Measurements from ENCODE around the gene DEAF1. TPM values are rescaled to one million over a fixed set of nuclear protein-coding genes. Genes with fewer than 3 reads are reported as not detected.

Gene DEAF1
- total RNA-seq, 4 donors from 2014 or later, result 14.8 to 42.4 (median 25.2) TPM

DNA sequence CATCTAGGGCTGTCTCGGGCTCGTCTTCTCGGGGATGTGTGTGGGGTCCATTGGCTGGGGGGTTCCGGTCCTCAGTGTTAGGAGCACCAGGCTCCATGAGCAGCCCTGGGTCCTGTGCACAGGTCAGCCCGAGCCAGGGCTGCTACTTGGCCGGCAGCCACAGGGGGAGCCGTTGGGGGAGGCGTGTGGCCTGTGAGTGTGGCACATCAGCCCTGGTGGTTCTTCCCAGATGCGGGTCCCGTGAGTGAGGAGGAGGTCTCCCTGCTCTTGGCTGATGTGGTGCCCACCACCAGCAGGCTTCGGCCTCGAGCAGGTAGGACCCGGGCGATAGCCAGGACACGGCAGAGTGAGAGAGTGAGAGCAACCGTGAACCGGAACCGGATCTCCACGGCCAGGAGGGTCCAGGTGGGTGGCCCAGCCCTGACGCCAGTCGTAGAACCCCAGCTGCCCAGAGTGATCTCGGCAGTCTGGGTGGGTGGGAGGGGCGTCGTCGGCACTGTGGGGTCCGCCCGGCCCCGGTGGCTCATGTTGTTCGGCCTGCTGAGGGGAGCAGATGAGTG is 97.8 kb downstream of the DEAF1 start:
- H3K9me3 ChIP-seq, result no peaks in the 10 kb centered on the region
- intact Hi-C loops (cut with DNase I; ENCODE audit: low total_unique reads) (no loop called here), in situ Hi-C loops (cut with MboI; ENCODE audit: low sequenced_read_pairs in 4 of 4) (no loop called here)
- ATAC-seq, result no peak
- H3K27ac ChIP-seq, result no peak overlapping the region
- H3K27me3 ChIP-seq, result no peaks in the 10 kb centered on the region
- no peaks in the 10 kb centered on the region for H3K4me1 ChIP-seq
- DNase-seq, result no peak
- no peak overlapping the region for H3K4me3 ChIP-seq
- TF ChIP-seq POLR2A (IDR thresholded peaks at IDR 0.05), result no peak
- TF ChIP-seq, protein P1, sequence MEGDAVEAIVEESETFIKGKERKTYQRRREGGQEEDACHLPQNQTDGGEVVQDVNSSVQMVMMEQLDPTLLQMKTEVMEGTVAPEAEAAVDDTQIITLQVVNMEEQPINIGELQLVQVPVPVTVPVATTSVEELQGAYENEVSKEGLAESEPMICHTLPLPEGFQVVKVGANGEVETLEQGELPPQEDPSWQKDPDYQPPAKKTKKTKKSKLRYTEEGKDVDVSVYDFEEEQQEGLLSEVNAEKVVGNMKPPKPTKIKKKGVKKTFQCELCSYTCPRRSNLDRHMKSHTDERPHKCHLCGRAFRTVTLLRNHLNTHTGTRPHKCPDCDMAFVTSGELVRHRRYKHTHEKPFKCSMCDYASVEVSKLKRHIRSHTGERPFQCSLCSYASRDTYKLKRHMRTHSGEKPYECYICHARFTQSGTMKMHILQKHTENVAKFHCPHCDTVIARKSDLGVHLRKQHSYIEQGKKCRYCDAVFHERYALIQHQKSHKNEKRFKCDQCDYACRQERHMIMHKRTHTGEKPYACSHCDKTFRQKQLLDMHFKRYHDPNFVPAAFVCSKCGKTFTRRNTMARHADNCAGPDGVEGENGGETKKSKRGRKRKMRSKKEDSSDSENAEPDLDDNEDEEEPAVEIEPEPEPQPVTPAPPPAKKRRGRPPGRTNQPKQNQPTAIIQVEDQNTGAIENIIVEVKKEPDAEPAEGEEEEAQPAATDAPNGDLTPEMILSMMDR (IDR thresholded peaks at IDR 0.05 in 4 of 5, conservative IDR thresholded peaks at IDR 0.05 in 1 of 5), result no peak
- peaks cover 0 to 90% of the 10 kb centered on the region in 2 donors for H3K36me3 ChIP-seq

DNA sequence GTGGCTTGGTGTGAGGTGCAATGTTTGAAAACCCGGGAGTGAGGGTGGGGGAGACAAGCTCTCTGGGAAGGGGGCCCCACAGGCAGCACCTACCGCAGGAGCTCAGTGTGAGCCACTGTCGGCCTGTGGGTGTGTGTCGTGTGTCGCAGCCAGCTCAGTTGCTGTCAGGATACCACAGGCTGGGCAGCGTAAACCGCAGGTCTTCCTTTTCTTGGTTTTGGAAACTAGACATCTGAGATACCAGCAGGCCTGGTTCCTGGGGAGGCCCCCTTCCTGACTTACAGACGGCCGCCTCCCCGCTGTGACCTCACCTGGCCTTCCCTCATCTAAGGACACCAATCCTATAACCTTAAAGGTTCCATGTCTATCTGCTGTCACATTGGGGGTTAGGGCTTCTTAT is 98.6 kb downstream of the DEAF1 start:
- H3K27ac ChIP-seq, result no peak overlapping the region
- peaks cover 0 to 85% of the 10 kb centered on the region in 2 donors for H3K36me3 ChIP-seq
- in situ Hi-C loops (cut with MboI; ENCODE audit: low sequenced_read_pairs in 4 of 4) (no loop called here), intact Hi-C loops (cut with DNase I; ENCODE audit: low total_unique reads) (no loop called here)
- H3K4me1 ChIP-seq, result no peaks in the 10 kb centered on the region
- H3K4me3 ChIP-seq, result no peak overlapping the region
- no peak for DNase-seq
- TF ChIP-seq, protein P1 (IDR thresholded peaks at IDR 0.05 in 4 of 5, conservative IDR thresholded peaks at IDR 0.05 in 1 of 5), result no peak
- TF ChIP-seq POLR2A (IDR thresholded peaks at IDR 0.05), result no peak
- no peaks in the 10 kb centered on the region for H3K27me3 ChIP-seq
- ATAC-seq, result no peak
- H3K9me3 ChIP-seq, result no peaks in the 10 kb centered on the region

DNA sequence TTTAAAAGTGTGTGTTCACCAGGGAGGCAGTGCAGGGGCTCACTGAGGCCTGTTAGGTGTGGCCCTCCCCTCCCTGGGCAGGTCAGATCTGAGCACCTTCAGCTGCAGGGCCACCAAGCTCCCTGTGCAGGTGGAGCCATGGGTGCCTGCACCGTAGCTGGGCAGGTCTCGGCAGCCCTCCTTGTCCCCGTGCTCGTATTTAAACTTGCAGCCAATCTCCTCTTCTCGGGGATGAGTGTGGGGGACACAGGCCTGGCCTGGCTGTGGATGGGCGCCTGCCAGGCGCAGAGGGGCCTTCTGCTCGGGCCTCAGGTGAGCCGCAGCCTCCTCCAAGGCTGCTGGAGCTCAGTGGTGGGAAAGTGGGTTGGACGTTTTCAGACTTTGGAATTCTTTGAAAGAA is 99.6 kb downstream of the DEAF1 start:
- Histone ChIP-seq H3K9me3 (no peaks in the 10 kb centered on the region), H3K4me1 (no peaks in the 10 kb centered on the region), H3K4me3 (no peak overlapping the region), H3K27me3 (no peaks in the 10 kb centered on the region), H3K27ac (no peak overlapping the region), H3K36me3 (peaks cover 0 to 83% of the 10 kb centered on the region in 2 donors)
- DNase-seq, result no peak
- intact Hi-C loops (cut with DNase I; ENCODE audit: low total_unique reads), result no loop called here
- in situ Hi-C loops (cut with MboI; ENCODE audit: low sequenced_read_pairs in 4 of 4), result no loop called here
- no peak for TF ChIP-seq POLR2A (IDR thresholded peaks at IDR 0.05)
- TF ChIP-seq, protein P1 (IDR thresholded peaks at IDR 0.05 in 4 of 5, conservative IDR thresholded peaks at IDR 0.05 in 1 of 5), result no peak
- no peak for ATAC-seq

Other genes with a start within 250 kb of the DEAF1 start
- gene PTDSS2, start 244.9 kb downstream of the DEAF1 start, total RNA-seq, result 10 to 100 TPM; 21.7 to 31.5 (median 23.7) TPM
- gene RNH1, start 188.0 kb downstream of the DEAF1 start, total RNA-seq, result 100 to 1,000 TPM; 138 to 197 (median 159) TPM
- gene HRAS, start 159.6 kb downstream of the DEAF1 start, total RNA-seq, result 10 to 100 TPM; 17.1 to 50.0 (median 37.6) TPM
- under 1 TPM in 2 of 4 donors, not detected in 2; 0.29 to 0.36 TPM for gene LRRC56, start 157.7 kb downstream of the DEAF1 start, total RNA-seq
- gene LMNTD2, start 134.5 kb downstream of the DEAF1 start, total RNA-seq, result 1 to 10 TPM in 1 of 4 donors, under 1 TPM in 1, not detected in 2; 0.13 to 1.5 TPM
- gene RASSF7, start 134.3 kb downstream of the DEAF1 start, total RNA-seq, result 1 to 10 TPM in 1 of 4 donors, under 1 TPM in 3; 0.56 to 2.4 (median 0.70) TPM
- 10 to 100 TPM in 3 of 4 donors, 1 to 10 TPM in 1; 9.2 to 22.6 (median 20.8) TPM for gene PHRF1, start 118.8 kb downstream of the DEAF1 start, total RNA-seq
- gene IRF7, start 79.3 kb downstream of the DEAF1 start, total RNA-seq, result 10 to 100 TPM; 15.5 to 37.1 (median 26.3) TPM
- gene CDHR5, start 70.3 kb downstream of the DEAF1 start, total RNA-seq, result 1 to 10 TPM in 1 of 4 donors, under 1 TPM in 1, not detected in 2; 0.95 to 1.8 TPM
- not detected for gene SCT, start 68.0 kb downstream of the DEAF1 start, total RNA-seq
- not detected for gene DRD4, start 58.0 kb downstream of the DEAF1 start, total RNA-seq
- 10 to 100 TPM in 3 of 4 donors, 1 to 10 TPM in 1; 3.2 to 22.3 (median 14.3) TPM for gene TMEM80, start 594 bp upstream of the DEAF1 start, total RNA-seq
- gene EPS8L2, start 11.0 kb upstream of the DEAF1 start, total RNA-seq, result 1 to 10 TPM in 3 of 4 donors, under 1 TPM in 1; 0.42 to 3.3 (median 1.8) TPM
- gene TALDO1, start 52.2 kb upstream of the DEAF1 start, total RNA-seq, result 100 to 1,000 TPM in 3 of 4 donors, 10 to 100 TPM in 1; 98.6 to 167 (median 153) TPM
- gene GATD1, start 82.3 kb upstream of the DEAF1 start, total RNA-seq, result 10 to 100 TPM in 2 of 4 donors, 1 to 10 TPM in 2; 3.5 to 10.6 (median 9.4) TPM
- gene CEND1, start 94.9 kb upstream of the DEAF1 start, total RNA-seq, result under 1 TPM in 1 of 4 donors, not detected in 3; 0.20 TPM
- 1 to 10 TPM in 2 of 4 donors, under 1 TPM in 1, not detected in 1; 0.80 to 1.5 (median 1.0) TPM for gene SLC25A22, start 103.1 kb upstream of the DEAF1 start, total RNA-seq
- gene PIDD1, start 110.0 kb upstream of the DEAF1 start, total RNA-seq, result 10 to 100 TPM in 2 of 4 donors, 1 to 10 TPM in 2; 6.3 to 35.7 (median 10.2) TPM
- gene RPLP2, start 114.7 kb upstream of the DEAF1 start, total RNA-seq, result 100 to 1,000 TPM; 314 to 600 (median 440) TPM
- gene PNPLA2, start 123.7 kb upstream of the DEAF1 start, total RNA-seq, result 10 to 100 TPM; 58.9 to 93.3 (median 91.7) TPM
- 1 to 10 TPM; 3.3 to 4.5 (median 4.0) TPM for gene CRACR2B, start 132.7 kb upstream of the DEAF1 start, total RNA-seq
- gene CD151, start 137.7 kb upstream of the DEAF1 start, total RNA-seq, result 100 to 1,000 TPM in 3 of 4 donors, 10 to 100 TPM in 1; 77.0 to 206 (median 169) TPM
- 10 to 100 TPM; 66.0 to 94.6 (median 81.2) TPM for gene POLR2L, start 147.3 kb upstream of the DEAF1 start, total RNA-seq
- 10 to 100 TPM; 14.4 to 34.8 (median 21.5) TPM for gene TSPAN4, start 147.6 kb upstream of the DEAF1 start, total RNA-seq
- 10 to 100 TPM; 23.3 to 43.2 (median 33.1) TPM for gene CHID1, start 215.6 kb upstream of the DEAF1 start, total RNA-seq
- gene AP2A2, start 230.6 kb upstream of the DEAF1 start, total RNA-seq, result 10 to 100 TPM; 21.2 to 26.1 (median 25.7) TPM

Measured in gastrocnemius medialis (tissue), 4 donors.